ENCODE data around the gene SYNJ1.

- TF ChIP-seq, protein P1, sequence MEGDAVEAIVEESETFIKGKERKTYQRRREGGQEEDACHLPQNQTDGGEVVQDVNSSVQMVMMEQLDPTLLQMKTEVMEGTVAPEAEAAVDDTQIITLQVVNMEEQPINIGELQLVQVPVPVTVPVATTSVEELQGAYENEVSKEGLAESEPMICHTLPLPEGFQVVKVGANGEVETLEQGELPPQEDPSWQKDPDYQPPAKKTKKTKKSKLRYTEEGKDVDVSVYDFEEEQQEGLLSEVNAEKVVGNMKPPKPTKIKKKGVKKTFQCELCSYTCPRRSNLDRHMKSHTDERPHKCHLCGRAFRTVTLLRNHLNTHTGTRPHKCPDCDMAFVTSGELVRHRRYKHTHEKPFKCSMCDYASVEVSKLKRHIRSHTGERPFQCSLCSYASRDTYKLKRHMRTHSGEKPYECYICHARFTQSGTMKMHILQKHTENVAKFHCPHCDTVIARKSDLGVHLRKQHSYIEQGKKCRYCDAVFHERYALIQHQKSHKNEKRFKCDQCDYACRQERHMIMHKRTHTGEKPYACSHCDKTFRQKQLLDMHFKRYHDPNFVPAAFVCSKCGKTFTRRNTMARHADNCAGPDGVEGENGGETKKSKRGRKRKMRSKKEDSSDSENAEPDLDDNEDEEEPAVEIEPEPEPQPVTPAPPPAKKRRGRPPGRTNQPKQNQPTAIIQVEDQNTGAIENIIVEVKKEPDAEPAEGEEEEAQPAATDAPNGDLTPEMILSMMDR (IDR thresholded peaks at IDR 0.05) = no peak
- no peak for TF ChIP-seq POLR2A (IDR thresholded peaks at IDR 0.05)
These were observed 26.2 kb upstream of the SYNJ1 start for GRCh38 chr21:32753818-32754585.

Data from tibial nerve (tissue), 3 donors.